ENCODE data around the gene SLC36A4.

GRCh38 chr11:93159721-93160120 is 38.1 kb downstream of the SLC36A4 start:
- TF ChIP-seq CTCF (conservative IDR thresholded peaks at IDR 0.05): no peak
- TF ChIP-seq ZFX (IDR thresholded peaks at IDR 0.05): no peak

Measured in C4-2B (cell line).